AG04449 (cell line): ENCODE measurements around the gene RALB.

Experiments used
- CTCF ChIA-PET: fragments of 350-600 bp; formaldehyde crosslinking; extraction: SDS; loops from one replicate; lab custom pipeline; 2021; ENCODE audit warnings: antibody characterized with exemption; lab: Yijun Ruan, JAX
- POLR2A ChIA-PET: fragments of 400-600, 350-600 bp; formaldehyde crosslinking; extraction: SDS; loops from one replicate; lab custom pipeline; 2020; ENCODE audit warnings: antibody characterized with exemption, inconsistent platforms; lab: Yijun Ruan, JAX
- DNase-seq: peaks from one replicate; pipeline ENCODE4 v3.0.0-alpha.2; 2010; ENCODE audit warnings: low read depth, low spot score
- H3K4me3 ChIP-seq: 2 replicates; pipeline ENCODE4 v1.5.1; 2011; ENCODE audit warnings: low read depth, mild to moderate bottlenecking, control low read depth, low read length
- CTCF ChIP-seq: IDR thresholded peaks from one replicate; pipeline ENCODE4 v1.5.1; 2011; ENCODE audit warnings: mild to moderate bottlenecking, moderate library complexity, low read length, control low read depth, inconsistent platforms; ENCODE audit not compliant: insufficient read depth; ENCODE audit errors: missing control alignments

The RALB gene

GRCh38 chr2:120243875-120244553 lies 8.6 kb upstream of the RALB start:
- ChIA-PET CTCF (interaction anchor here (1.1 kb wide), 1 partner anchor 9 kb away, joined by 4 read pairs; the partner anchor contains the start of gene RALB), POLR2A (no interaction called here)
- DNase-seq, result no peak

GRCh38 chr2:120244656-120245519 lies 7.8 kb upstream of the RALB start:
- ChIA-PET POLR2A (no interaction called here), CTCF (no interaction called here)
- DNase-seq, result no peak
- H3K4me3 ChIP-seq, result no peak overlapping the region
- TF ChIP-seq CTCF, result no peak

More at GRCh38 chr2:120243875-120244553, 8.6 kb upstream of the RALB start:
- H3K4me3 ChIP-seq, result no peak overlapping the region
- no peak for TF ChIP-seq CTCF

GRCh38 chr2:120245520-120246332 lies 6.9 kb upstream of the RALB start:
- POLR2A ChIA-PET, result no interaction called here
- no peak for DNase-seq
- no peak for TF ChIP-seq CTCF
- CTCF ChIA-PET, result no interaction called here
- H3K4me3 ChIP-seq, result no peak overlapping the region

- POLR2A ChIA-PET, result interaction anchor here (0.7 kb wide), 1 partner anchor 23 kb away, joined by 3 read pairs; the partner anchor contains the start of gene TMEM185B
- no peak overlapping the region for H3K4me3 ChIP-seq
- CTCF ChIA-PET, result interaction anchor here (1.7 kb wide), 1 partner anchor 11 kb away, joined by 4 read pairs; no protein-coding TSS in a partner anchor
- TF ChIP-seq CTCF, result no peak
- no peak for DNase-seq
These were observed 5.9 kb upstream of the RALB start for GRCh38 chr2:120246546-120247300.

- CTCF ChIA-PET, result interaction anchor here (0.9 to 1.7 kb wide), 2 partner anchors 12 to 71 kb away, joined by 3 to 4 read pairs; no protein-coding TSS in a partner anchor
- no peak for DNase-seq
- TF ChIP-seq CTCF, result no peak
- POLR2A ChIA-PET, result no interaction called here
- no peak overlapping the region for H3K4me3 ChIP-seq
These were observed 4.8 kb upstream of the RALB start for GRCh38 chr2:120247851-120248250.
